GM08714 (cell line): ENCODE data around the gene PHKG2.

Source experiments
- H3K4me3 ChIP-seq: fragments of 200-500 bp; sonication (Bioruptor generic); 2 replicates; pipeline ENCODE4 v1.5.1; 2014; ENCODE audit warnings: mild to moderate bottlenecking, low read length, inconsistent platforms
- ZNF274 ChIP-seq: IDR thresholded peaks from 2 replicates; pipeline ENCODE4 v1.6.1; 2012; ENCODE audit warnings: mild to moderate bottlenecking, low read depth, low read length

Gene PHKG2

GRCh38 chr16:30721606-30722005 lies 26.6 kb upstream of the PHKG2 start:
- TF ChIP-seq ZNF274: no peak
- no peak overlapping the region for H3K4me3 ChIP-seq

DNA sequence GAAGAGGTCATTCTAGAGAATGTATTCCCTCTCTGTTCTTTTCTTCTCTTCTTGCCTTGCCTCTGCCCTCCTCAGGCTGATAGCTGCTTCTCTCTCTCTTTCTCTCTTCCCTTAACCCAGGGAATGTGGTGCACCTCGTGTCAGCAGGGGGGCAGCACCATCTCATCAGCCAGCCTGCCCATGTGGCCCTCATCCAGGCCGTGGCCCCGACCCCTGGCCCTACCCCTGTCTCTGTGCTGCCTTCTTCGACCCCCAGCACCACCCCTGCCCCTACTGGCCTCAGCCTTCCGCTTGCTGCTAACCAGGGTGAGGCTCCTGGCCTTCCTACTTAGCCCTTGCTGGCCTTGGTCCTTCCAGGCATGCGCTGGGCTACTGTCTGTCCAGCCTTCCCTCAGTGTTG lies 25.8 kb upstream of the PHKG2 start:
- H3K4me3 ChIP-seq: no peak overlapping the region
- no peak for TF ChIP-seq ZNF274

DNA sequence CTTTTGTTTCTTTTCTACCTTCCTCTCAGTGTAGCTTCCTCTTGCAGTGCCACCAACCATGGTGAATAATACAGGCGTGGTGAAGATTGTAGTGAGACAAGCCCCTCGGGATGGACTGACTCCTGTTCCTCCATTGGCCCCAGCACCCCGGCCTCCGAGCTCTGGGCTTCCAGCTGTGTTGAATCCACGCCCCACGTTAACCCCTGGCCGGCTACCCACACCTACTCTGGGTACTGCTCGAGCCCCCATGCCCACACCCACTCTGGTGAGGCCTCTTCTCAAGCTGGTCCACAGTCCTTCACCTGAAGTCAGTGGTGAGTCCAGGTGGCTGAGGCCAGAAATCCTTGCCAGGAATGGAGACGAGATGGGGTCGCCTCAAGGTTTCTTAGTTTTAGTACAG lies 25.3 kb upstream of the PHKG2 start:
- TF ChIP-seq ZNF274: no peak
- no peak overlapping the region for H3K4me3 ChIP-seq

- H3K4me3 ChIP-seq: no peak overlapping the region
- no peak for TF ChIP-seq ZNF274
Measured at GRCh38 chr16:30723725-30724355, 24.4 kb upstream of the PHKG2 start.

DNA sequence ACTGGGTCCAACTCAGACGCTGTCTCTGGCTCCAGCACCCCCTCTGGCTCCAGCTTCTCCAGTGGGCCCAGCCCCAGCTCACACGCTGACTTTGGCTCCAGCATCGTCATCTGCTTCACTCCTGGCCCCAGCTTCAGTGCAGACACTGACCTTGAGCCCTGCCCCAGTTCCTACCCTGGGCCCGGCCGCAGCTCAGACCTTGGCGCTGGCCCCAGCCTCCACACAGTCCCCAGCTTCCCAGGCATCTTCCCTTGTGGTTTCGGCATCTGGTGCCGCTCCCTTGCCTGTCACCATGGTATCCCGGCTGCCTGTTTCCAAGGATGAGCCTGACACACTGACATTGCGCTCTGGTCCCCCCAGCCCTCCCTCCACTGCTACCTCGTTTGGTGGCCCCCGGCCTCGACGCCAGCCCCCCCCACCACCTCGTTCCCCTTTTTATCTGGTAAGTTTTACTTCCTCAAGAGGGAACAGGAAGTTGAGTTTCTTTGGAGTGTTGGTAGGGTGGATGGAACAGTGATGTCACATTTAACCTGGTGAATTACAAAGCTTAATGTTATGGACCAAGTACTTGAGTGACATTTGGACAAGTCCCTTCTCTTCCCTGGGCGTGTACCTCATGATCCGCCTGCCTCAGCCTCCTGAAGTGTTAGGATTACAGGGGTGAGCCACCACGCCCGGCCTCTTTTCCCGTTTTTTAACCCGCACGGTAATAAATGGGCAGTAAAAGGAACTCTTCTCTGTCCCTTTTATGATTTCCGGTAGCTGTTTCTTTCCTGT lies 23.4 kb upstream of the PHKG2 start:
- TF ChIP-seq ZNF274: no peak
- no peak overlapping the region for H3K4me3 ChIP-seq

DNA sequence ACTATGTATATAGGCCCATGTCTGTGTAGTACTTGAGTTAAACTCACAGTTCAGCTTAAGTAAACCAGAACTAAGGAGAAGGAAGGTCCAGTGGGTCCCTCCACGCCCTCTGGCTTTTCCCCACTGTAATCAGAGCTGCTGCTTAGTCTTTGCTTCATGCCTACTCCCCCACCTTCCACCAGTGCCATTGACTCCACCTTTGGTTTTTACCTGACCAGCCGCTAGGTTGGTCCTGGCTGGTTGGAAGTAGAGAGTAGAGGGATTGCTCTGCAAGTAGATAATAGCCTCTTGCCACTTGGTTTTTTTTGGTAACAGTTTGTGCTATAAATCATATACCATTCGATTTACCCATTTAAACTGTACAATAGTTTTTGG lies 22.8 kb upstream of the PHKG2 start:
- no peak for TF ChIP-seq ZNF274
- H3K4me3 ChIP-seq: no peak overlapping the region

- TF ChIP-seq ZNF274: no peak
- no peak overlapping the region for H3K4me3 ChIP-seq
Measured at GRCh38 chr16:30728321-30728720, 19.9 kb upstream of the PHKG2 start.

DNA sequence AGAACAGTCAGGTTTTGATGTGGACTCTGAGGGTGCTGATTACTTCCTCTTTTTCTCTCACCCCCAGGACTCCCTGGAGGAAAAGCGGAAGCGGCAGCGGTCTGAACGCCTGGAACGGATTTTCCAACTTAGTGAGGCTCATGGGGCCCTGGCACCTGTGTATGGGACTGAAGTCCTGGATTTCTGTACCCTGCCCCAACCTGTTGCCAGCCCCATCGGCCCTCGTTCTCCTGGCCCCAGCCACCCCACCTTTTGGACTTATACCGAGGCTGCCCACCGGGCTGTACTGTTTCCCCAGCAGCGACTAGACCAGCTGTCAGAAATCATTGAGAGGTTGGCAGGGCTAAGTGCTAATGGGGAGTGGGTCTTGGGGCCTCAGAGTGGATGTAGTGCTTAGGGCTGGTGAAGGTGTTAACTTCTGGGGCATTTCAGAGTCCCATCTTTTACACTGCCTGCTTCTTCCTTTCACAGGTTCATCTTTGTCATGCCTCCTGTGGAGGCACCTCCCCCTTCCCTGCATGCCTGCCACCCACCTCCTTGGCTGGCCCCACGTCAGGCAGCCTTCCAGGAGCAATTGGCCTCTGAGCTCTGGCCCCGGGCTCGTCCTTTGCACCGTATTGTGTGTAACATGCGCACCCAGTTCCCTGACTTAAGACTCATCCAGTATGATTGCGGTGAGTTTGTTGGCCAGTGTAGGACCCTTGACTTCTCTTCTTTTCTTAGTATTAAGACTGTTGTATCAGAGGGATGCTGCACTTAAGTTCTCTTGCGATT lies 19.1 kb upstream of the PHKG2 start:
- no peak overlapping the region for H3K4me3 ChIP-seq
- TF ChIP-seq ZNF274: no peak

- no peak for TF ChIP-seq ZNF274
Measured at GRCh38 chr16:30731411-30731810, 16.8 kb upstream of the PHKG2 start.

GRCh38 chr16:30736995-30737793 lies 11.0 kb upstream of the PHKG2 start:
- no peak for TF ChIP-seq ZNF274
- H3K4me3 ChIP-seq: no peak overlapping the region

More at GRCh38 chr16:30731411-30731810, 16.8 kb upstream of the PHKG2 start:
- no peak overlapping the region for H3K4me3 ChIP-seq

DNA sequence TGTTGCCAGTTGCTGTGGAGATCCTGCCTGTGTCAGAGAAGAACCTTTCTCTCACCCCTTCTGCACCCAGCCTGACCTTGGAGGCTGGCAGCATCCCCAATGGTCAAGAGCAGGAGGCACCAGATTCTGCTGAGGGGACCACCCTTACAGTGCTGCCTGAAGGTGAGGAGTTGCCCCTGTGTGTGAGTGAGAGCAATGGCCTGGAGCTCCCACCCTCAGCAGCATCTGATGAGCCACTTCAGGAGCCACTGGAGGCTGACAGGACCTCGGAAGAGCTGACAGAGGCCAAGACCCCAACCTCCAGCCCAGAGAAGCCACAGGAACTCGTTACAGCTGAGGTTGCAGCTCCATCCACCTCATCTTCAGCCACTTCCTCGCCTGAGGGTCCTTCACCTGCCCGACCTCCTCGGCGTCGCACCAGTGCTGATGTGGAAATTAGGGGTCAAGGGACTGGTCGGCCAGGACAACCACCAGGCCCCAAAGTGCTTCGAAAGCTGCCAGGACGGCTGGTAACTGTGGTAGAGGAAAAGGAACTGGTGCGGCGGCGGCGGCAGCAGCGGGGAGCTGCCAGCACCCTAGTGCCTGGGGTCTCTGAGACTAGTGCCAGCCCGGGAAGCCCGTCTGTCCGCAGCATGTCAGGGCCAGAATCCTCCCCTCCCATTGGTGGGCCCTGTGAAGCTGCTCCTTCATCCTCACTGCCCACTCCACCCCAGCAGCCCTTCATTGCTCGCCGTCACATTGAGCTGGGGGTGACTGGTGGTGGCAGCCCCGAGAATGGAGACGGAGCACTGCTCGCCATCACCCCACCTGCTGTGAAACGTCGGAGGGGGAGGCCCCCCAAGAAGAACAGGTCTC lies 10.2 kb upstream of the PHKG2 start:
- TF ChIP-seq ZNF274: no peak
- H3K4me3 ChIP-seq: no peak overlapping the region

DNA sequence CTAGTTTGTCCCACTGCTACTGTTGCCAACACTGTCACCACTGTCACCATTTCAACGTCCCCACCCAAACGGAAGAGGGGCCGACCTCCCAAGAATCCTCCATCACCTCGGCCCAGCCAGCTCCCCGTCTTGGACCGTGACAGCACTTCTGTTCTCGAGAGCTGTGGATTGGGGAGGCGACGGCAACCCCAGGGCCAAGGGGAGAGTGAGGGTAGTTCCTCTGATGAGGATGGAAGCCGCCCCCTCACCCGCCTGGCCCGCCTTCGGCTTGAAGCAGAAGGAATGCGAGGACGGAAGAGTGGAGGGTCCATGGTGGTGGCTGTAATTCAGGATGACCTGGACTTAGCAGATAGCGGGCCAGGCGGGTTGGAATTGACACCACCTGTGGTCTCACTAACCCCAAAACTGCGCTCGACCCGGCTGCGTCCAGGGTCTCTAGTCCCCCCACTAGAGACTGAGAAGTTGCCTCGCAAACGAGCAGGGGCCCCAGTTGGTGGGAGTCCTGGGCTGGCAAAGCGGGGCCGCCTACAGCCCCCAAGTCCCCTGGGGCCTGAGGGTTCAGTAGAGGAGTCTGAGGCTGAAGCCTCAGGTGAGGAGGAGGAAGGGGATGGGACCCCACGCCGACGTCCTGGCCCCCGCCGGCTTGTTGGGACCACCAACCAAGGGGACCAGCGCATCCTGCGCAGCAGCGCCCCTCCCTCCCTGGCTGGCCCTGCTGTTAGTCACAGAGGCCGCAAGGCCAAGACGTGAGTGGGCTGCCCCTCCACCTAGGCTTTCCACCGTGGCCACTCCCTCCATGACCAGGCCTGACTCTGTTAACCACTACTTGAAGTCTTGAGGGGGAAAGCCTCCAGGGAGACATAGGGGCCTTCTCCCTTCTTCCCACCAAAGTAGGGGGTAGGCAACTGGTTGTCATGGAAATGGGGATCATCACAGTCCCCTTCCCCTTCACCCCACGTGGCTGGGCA lies 9.0 kb upstream of the PHKG2 start:
- no peak for TF ChIP-seq ZNF274
- H3K4me3 ChIP-seq: no peak overlapping the region
